PC-9 (cell line): ENCODE results near the gene TTC39B. TPM values are rescaled to one million over a fixed set of nuclear protein-coding genes. Genes with fewer than 3 reads are reported as not detected.
A peak's percentile ranks its signal among the peaks of the same experiment; 100 is the strongest.

ENCODE experiments used
- BruUV-seq: library from RNA; stranded (reverse); fragments of 400-500 nt; replicated peaks from 2 replicates; lab custom pipeline; 2021; lab: Mats Ljungman, UMichigan
- CTCF ChIA-PET: fragments of 300-600 bp; sonication (Branson Sonifier 250); formaldehyde crosslinking; loops from one replicate; lab custom pipeline; 2022; ENCODE audit warnings: antibody characterized with exemption; lab: Charles Lee
- POLR2A ChIA-PET: fragments of 300-600 bp; sonication (Branson Sonifier 250); formaldehyde crosslinking; loops from one replicate; lab custom pipeline; 2022; ENCODE audit warnings: antibody characterized with exemption; ENCODE audit not compliant: unreplicated experiment; lab: Charles Lee
- DNase-seq, 2 experiments: peaks; one replicate each; pipeline versions ENCODE4 v3.0.0 to v3.0.0-alpha.2; 2015 to 2022; ENCODE audit warnings: mixed read lengths in 1 of 2
- H2AFZ ChIP-seq: fragments of 200-600 bp; sonication (generic); 2 replicates; pipeline ENCODE4 v1.8.1; 2017; ENCODE audit warnings: antibody characterized with exemption
- H3F3A ChIP-seq: fragments of 200-600 bp; sonication (generic); 2 replicates; pipeline ENCODE4 v1.8.1; 2017; ENCODE audit warnings: antibody characterized with exemption, mild to moderate bottlenecking, low read depth; ENCODE audit not compliant: insufficient read depth
- H3K27ac ChIP-seq: fragments of 200-600 bp; sonication (generic); 2 replicates; pipeline ENCODE4 v1.6.1; 2016; ENCODE audit warnings: mixed run types
- H3K27me3 ChIP-seq: fragments of 200-600 bp; sonication (generic); 2 replicates; pipeline ENCODE4 v1.6.1; 2016; ENCODE audit warnings: low read depth, mixed run types; ENCODE audit not compliant: insufficient read depth
- H3K36me3 ChIP-seq: fragments of 200-600 bp; sonication (generic); 2 replicates; pipeline ENCODE4 v1.6.1; 2016; ENCODE audit warnings: low read depth, mixed run types
- H3K4me1 ChIP-seq: fragments of 200-600 bp; sonication (generic); replicated peaks from 2 replicates; pipeline ENCODE4 v1.6.1; 2016; ENCODE audit warnings: mixed run types; ENCODE audit not compliant: insufficient read depth
- H3K4me2 ChIP-seq: fragments of 200-600 bp; sonication (generic); 2 replicates; pipeline ENCODE4 v1.6.1; 2017; ENCODE audit warnings: mixed run types
- H3K4me3 ChIP-seq: fragments of 200-600 bp; sonication (generic); 2 replicates; pipeline ENCODE4 v1.6.1; 2016; ENCODE audit warnings: mixed run types
- H3K79me2 ChIP-seq: fragments of 200-600 bp; sonication (generic); 2 replicates; pipeline ENCODE4 v1.6.1; 2017; ENCODE audit warnings: low read depth, mixed run types
- H3K9me2 ChIP-seq: fragments of 200-600 bp; sonication (generic); 2 replicates; pipeline ENCODE4 v1.8.1; 2017; ENCODE audit warnings: mild to moderate bottlenecking; ENCODE audit not compliant: insufficient read depth
- H3K9me3 ChIP-seq: fragments of 200-600 bp; sonication (generic); 2 replicates; pipeline ENCODE4 v1.8.1; 2016; ENCODE audit warnings: low read depth; ENCODE audit not compliant: insufficient read depth
- H4K20me1 ChIP-seq: fragments of 200-600 bp; sonication (generic); 2 replicates; pipeline ENCODE4 v1.8.1; 2017; ENCODE audit not compliant: insufficient read depth
- CTCF ChIP-seq: fragments of 200-600 bp; sonication (generic); conservative IDR thresholded peaks from 2 replicates; pipeline ENCODE4 v1.6.1; 2017; ENCODE audit warnings: mixed run types, antibody characterized with exemption, mild to moderate bottlenecking, moderate library complexity
- EZH2 ChIP-seq: fragments of 200-600 bp; sonication (generic); IDR thresholded peaks from 2 replicates; pipeline ENCODE4 v1.8.0; 2017; ENCODE audit warnings: antibody characterized with exemption, low read depth
- intact Hi-C: fragments of 100-400 bp; cut with micrococcal nuclease; formaldehyde crosslinking; loops from one replicate; pipeline ENCODE4 v1.10.0; 2022; ENCODE audit not compliant: unreplicated experiment
- total RNA-seq: library from RNA; stranded (reverse); gene quantifications from 2 replicates; pipeline ENCODE4 v1.2.3, GENCODE V29; 2021

The TTC39B gene
- total RNA-seq, 1 experiment from 2014 or later = 8.8 TPM

- no peaks in the 10 kb centered on the region for H3K4me1 ChIP-seq
- TF ChIP-seq EZH2 (no peak), CTCF (no peak)
- no peak overlapping the region for H3K4me3 ChIP-seq
- H3K4me2 ChIP-seq = no peak overlapping the region
- BruUV-seq = no TSS peak
- intact Hi-C loops = loop anchor here (5.0 kb wide), 1 partner anchor 519 kb away; no protein-coding TSS in a partner anchor
- no peak overlapping the region for H3K27ac ChIP-seq
- H3K27me3 ChIP-seq = no peaks in the 10 kb centered on the region
- no peaks in the 10 kb centered on the region for H3K79me2 ChIP-seq
- no peaks in the 10 kb centered on the region for H3K9me3 ChIP-seq
- no peaks in the 10 kb centered on the region for H4K20me1 ChIP-seq
- no peaks in the 10 kb centered on the region for H3K36me3 ChIP-seq
- CTCF ChIA-PET = no interaction called here
- DNase-seq = no peak
- no peak overlapping the region for H2AFZ ChIP-seq
- H3F3A ChIP-seq = no peaks in the 10 kb centered on the region
- H3K9me2 ChIP-seq = no peaks in the 10 kb centered on the region
- POLR2A ChIA-PET = interaction anchor here (0.5 kb wide), 1 partner anchor 914 kb away, joined by 3 read pairs; no protein-coding TSS in a partner anchor
These were observed 170.4 kb downstream of the TTC39B start for GRCh38 chr9:15136646-15137045.

GRCh38 chr9:15135164-15135792, 171.7 kb downstream of the TTC39B start:
- DNase-seq = peak; percentile 41 to 47
- Histone ChIP-seq H3K27ac (no peak overlapping the region), H3K4me2 (peak overlapping the region; percentile 82), H3K36me3 (no peaks in the 10 kb centered on the region), H2AFZ (peak overlapping the region; percentile 82), H3K79me2 (no peaks in the 10 kb centered on the region), H3K9me2 (no peaks in the 10 kb centered on the region), H3K4me3 (peak overlapping the region; percentile 43; the same call in 1 of the 2 replicates), H3K9me3 (no peaks in the 10 kb centered on the region), H3K27me3 (no peaks in the 10 kb centered on the region), H3K4me1 (no peaks in the 10 kb centered on the region), H4K20me1 (no peaks in the 10 kb centered on the region), H3F3A (no peaks in the 10 kb centered on the region)
- POLR2A ChIA-PET = no interaction called here
- TF ChIP-seq CTCF = peak; percentile 82
- no peak for TF ChIP-seq EZH2
- CTCF ChIA-PET = interaction anchor here (0.6 kb wide), 1 partner anchor 1155 kb away, joined by 12 read pairs; no protein-coding TSS in a partner anchor
- BruUV-seq = no TSS peak
- intact Hi-C loops = loop anchor here (1.0 to 5.0 kb wide), 2 partner anchors 365 to 518 kb away; no protein-coding TSS in a partner anchor

GRCh38 chr9:15133488-15133887, 173.5 kb downstream of the TTC39B start:
- ChIA-PET POLR2A (no interaction called here), CTCF (interaction anchor here (0.7 kb wide), 1 partner anchor 365 kb away, joined by 7 read pairs; no protein-coding TSS in a partner anchor)
- Histone ChIP-seq H3F3A (no peaks in the 10 kb centered on the region), H3K27me3 (no peaks in the 10 kb centered on the region), H3K36me3 (no peaks in the 10 kb centered on the region), H3K79me2 (no peaks in the 10 kb centered on the region), H2AFZ (no peak overlapping the region), H4K20me1 (no peaks in the 10 kb centered on the region), H3K4me2 (no peak overlapping the region), H3K27ac (no peak overlapping the region), H3K9me3 (no peaks in the 10 kb centered on the region), H3K4me3 (no peak overlapping the region), H3K4me1 (no peaks in the 10 kb centered on the region), H3K9me2 (no peaks in the 10 kb centered on the region)
- TF ChIP-seq EZH2 = no peak
- TF ChIP-seq CTCF = no peak
- intact Hi-C loops = no loop called here
- no peak for DNase-seq
- BruUV-seq = no TSS peak
